Osteoblast (primary cell): ENCODE measurements around the gene BCAP31. TPM values are rescaled to one million over a fixed set of nuclear protein-coding genes. Genes with fewer than 3 reads are reported as not detected.
"Not testable (repeated sequence)": the region's sequence is repeated elsewhere in the genome, so short reads cannot be mapped to it uniquely, and the experiment has no call there.

Source experiments
- DNase-seq: peaks from one replicate; pipeline ENCODE4 v3.0.0; 2011; ENCODE audit warnings: low spot score, mixed read lengths; ENCODE audit not compliant: insufficient read length; ENCODE audit errors: missing footprints
- H2AFZ ChIP-seq: 2 replicates; pipeline ENCODE4 v1.6.0; 2011; ENCODE audit warnings: mild to moderate bottlenecking, low read length
- H3K27ac ChIP-seq: 2 replicates; pipeline ENCODE4 v1.5.1; 2011; ENCODE audit warnings: mild to moderate bottlenecking, low read depth, low read length, moderate library complexity
- H3K27me3 ChIP-seq: 2 replicates; pipeline ENCODE4 v1.6.0; 2012; ENCODE audit warnings: mild to moderate bottlenecking, control low read depth, inconsistent platforms, low read length, moderate library complexity; ENCODE audit not compliant: insufficient read depth
- H3K36me3 ChIP-seq: 2 replicates; pipeline ENCODE4 v1.5.1; 2011; ENCODE audit warnings: mild to moderate bottlenecking, low read length, control low read depth, moderate library complexity; ENCODE audit not compliant: insufficient read depth
- H3K4me1 ChIP-seq: 2 replicates; pipeline ENCODE4 v1.5.1; 2011; ENCODE audit warnings: mild to moderate bottlenecking, low read length, control low read depth, moderate library complexity; ENCODE audit not compliant: insufficient read depth
- H3K4me2 ChIP-seq: 2 replicates; pipeline ENCODE4 v1.6.0; 2011; ENCODE audit warnings: mild to moderate bottlenecking, low read length; ENCODE audit not compliant: insufficient read depth
- H3K4me3 ChIP-seq: fragments of 200-600 bp; sonication (generic); 3 replicates; pipeline ENCODE4 v1.5.1; 2012; ENCODE audit warnings: mild to moderate bottlenecking, low read length, inconsistent platforms; ENCODE audit not compliant: insufficient read depth
- H3K79me2 ChIP-seq: 2 replicates; pipeline ENCODE4 v1.6.0; 2012; ENCODE audit warnings: mild to moderate bottlenecking, low read length, control low read depth, inconsistent platforms; ENCODE audit not compliant: insufficient read depth
- H3K9me3 ChIP-seq: 2 replicates; pipeline ENCODE4 v1.5.1; 2011; ENCODE audit warnings: low read depth, low read length, control low read depth
- H4K20me1 ChIP-seq: 2 replicates; pipeline ENCODE4 v1.6.0; 2012; ENCODE audit warnings: mild to moderate bottlenecking, low read length, control low read depth; ENCODE audit not compliant: insufficient read depth
- CTCF ChIP-seq: IDR thresholded peaks from 2 replicates; pipeline ENCODE4 v1.5.1; 2011; ENCODE audit warnings: mild to moderate bottlenecking, low read depth, low read length, moderate library complexity; ENCODE audit errors: extremely low read depth
- total RNA-seq: library from RNA; depleted of rRNA; stranded (reverse); fragments of >200 nt; gene quantifications from 2 replicates; pipeline ENCODE4 v1.2.3, GENCODE V29; 2012

Gene BCAP31
- total RNA-seq, 1 donor = 118 TPM

GRCh38 chrX:153733651-153734240 is 9.6 kb upstream of the BCAP31 start:
- Histone ChIP-seq H3K79me2 (peaks cover 3% of the 10 kb centered on the region), H3K4me1 (no peaks in the 10 kb centered on the region), H3K4me2 (no peak overlapping the region), H3K27ac (no peak overlapping the region), H2AFZ (no peak overlapping the region), H3K9me3 (peaks cover 3% of the 10 kb centered on the region), H4K20me1 (peaks cover 6% of the 10 kb centered on the region), H3K36me3 (no peaks in the 10 kb centered on the region), H3K4me3 (no peak overlapping the region), H3K27me3 (no peaks in the 10 kb centered on the region)
- DNase-seq = peak; percentile 77
- no peak for TF ChIP-seq CTCF

GRCh38 chrX:153732401-153732800 is 8.2 kb upstream of the BCAP31 start:
- Histone ChIP-seq H3K27me3 (no peaks in the 10 kb centered on the region), H3K9me3 (peaks cover 3% of the 10 kb centered on the region), H3K79me2 (peaks cover 14% of the 10 kb centered on the region), H2AFZ (no peak overlapping the region), H3K36me3 (no peaks in the 10 kb centered on the region), H3K27ac (no peak overlapping the region), H4K20me1 (peaks cover 6% of the 10 kb centered on the region), H3K4me1 (peaks cover 3% of the 10 kb centered on the region), H3K4me3 (no peak overlapping the region), H3K4me2 (no peak overlapping the region)
- no peak for TF ChIP-seq CTCF
- DNase-seq = peak; percentile 90

GRCh38 chrX:153731845-153732215 is 7.6 kb upstream of the BCAP31 start:
- TF ChIP-seq CTCF = no peak
- Histone ChIP-seq H3K4me2 (no peak overlapping the region), H2AFZ (no peak overlapping the region), H3K79me2 (peaks cover 14% of the 10 kb centered on the region), H3K9me3 (peaks cover 3% of the 10 kb centered on the region), H3K27ac (no peak overlapping the region), H3K4me3 (no peak overlapping the region), H3K4me1 (peaks cover 9% of the 10 kb centered on the region), H4K20me1 (peaks cover 6% of the 10 kb centered on the region), H3K27me3 (no peaks in the 10 kb centered on the region), H3K36me3 (no peaks in the 10 kb centered on the region)
- peak; percentile 82 for DNase-seq

GRCh38 chrX:153731117-153731844 is 7.1 kb upstream of the BCAP31 start:
- H3K27ac ChIP-seq = no peak overlapping the region
- no peak overlapping the region for H3K4me2 ChIP-seq
- peaks cover 12% of the 10 kb centered on the region for H3K4me1 ChIP-seq
- peaks cover 6% of the 10 kb centered on the region for H4K20me1 ChIP-seq
- H3K27me3 ChIP-seq = no peaks in the 10 kb centered on the region
- H3K4me3 ChIP-seq = no peak overlapping the region
- H3K36me3 ChIP-seq = no peaks in the 10 kb centered on the region
- peak; percentile 73 for DNase-seq
- H2AFZ ChIP-seq = no peak overlapping the region
- TF ChIP-seq CTCF = no peak
- H3K9me3 ChIP-seq = peaks cover 3% of the 10 kb centered on the region
- peaks cover 14% of the 10 kb centered on the region for H3K79me2 ChIP-seq

DNA sequence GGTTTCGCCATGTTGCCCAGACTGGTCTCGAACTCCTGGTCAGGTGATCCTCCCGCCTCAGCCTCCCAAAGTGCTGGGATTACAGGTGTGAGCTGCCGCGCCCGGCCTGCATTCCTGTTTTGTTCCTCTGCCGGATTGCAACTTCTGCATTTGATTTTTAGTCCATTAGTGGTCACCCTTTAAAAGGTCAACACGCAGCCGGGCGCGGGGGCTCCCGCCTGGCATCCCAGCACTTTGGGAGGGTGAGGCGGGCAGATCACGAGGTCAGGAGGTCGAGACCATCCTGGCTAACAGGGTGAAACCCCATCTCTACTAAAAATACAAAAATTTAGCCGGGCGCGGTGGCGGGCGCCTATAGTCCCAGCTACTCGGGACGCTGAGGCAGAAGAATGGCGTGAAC is 5.9 kb upstream of the BCAP31 start:
- not testable (repeated sequence) for DNase-seq, H3K4me2 ChIP-seq, H3K36me3 ChIP-seq, H3K27me3 ChIP-seq, H4K20me1 ChIP-seq, H3K4me3 ChIP-seq, H3K9me3 ChIP-seq, H2AFZ ChIP-seq, H3K27ac ChIP-seq
- peaks cover 14% of the 10 kb centered on the region for H3K79me2 ChIP-seq
- peaks cover 12% of the 10 kb centered on the region for H3K4me1 ChIP-seq
